ENCODE results near the gene OR10Z1. TPM values are rescaled to one million over a fixed set of nuclear protein-coding genes. Genes with fewer than 3 reads are reported as not detected.

Gene OR10Z1
- total RNA-seq = not detected

GRCh38 chr1:158604968-158605367, at the start of gene OR10Z1:
OR10Z1 (plus strand) TSS chr1:158605268; CDS start chr1:158606439, 1,171 bp downstream.
- DNase-seq = no peak
- H3K4me1 ChIP-seq = no peaks in the 10 kb centered on the region
- no peak within 1 kb of the TSS for H3K27ac ChIP-seq
- no peak for TF ChIP-seq POLR2A (IDR thresholded peaks at IDR 0.05)
- TF ChIP-seq, protein P1, sequence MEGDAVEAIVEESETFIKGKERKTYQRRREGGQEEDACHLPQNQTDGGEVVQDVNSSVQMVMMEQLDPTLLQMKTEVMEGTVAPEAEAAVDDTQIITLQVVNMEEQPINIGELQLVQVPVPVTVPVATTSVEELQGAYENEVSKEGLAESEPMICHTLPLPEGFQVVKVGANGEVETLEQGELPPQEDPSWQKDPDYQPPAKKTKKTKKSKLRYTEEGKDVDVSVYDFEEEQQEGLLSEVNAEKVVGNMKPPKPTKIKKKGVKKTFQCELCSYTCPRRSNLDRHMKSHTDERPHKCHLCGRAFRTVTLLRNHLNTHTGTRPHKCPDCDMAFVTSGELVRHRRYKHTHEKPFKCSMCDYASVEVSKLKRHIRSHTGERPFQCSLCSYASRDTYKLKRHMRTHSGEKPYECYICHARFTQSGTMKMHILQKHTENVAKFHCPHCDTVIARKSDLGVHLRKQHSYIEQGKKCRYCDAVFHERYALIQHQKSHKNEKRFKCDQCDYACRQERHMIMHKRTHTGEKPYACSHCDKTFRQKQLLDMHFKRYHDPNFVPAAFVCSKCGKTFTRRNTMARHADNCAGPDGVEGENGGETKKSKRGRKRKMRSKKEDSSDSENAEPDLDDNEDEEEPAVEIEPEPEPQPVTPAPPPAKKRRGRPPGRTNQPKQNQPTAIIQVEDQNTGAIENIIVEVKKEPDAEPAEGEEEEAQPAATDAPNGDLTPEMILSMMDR (IDR thresholded peaks at IDR 0.05) = no peak
- H3K4me3 ChIP-seq = no peak within 1 kb of the TSS
- H3K36me3 ChIP-seq = no peaks in the 10 kb centered on the region
- H3K27me3 ChIP-seq = no peaks in the 10 kb centered on the region
- no peaks in the 10 kb centered on the region for H3K9me3 ChIP-seq

DNA sequence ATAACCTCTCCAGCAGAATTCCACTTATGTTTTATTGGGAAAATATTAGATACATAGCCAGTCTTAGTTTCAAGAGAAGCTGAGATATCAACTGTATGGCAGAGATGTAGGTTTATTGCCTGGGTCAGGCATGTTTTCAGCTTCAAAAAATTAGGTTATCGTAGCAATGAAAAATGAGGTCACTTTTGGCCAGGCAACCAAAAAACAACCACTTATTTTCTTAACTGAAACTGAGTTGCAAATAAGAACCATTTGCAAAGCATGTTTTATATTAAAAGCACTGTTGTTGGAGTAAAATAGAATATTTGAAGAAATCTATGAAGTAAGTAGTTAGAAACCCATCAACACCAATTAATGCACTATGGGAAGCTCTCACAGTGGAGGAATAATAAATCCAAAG, 45.4 kb upstream of the OR10Z1 start:
- no peaks in the 10 kb centered on the region for H3K36me3 ChIP-seq
- no peak overlapping the region for H3K27ac ChIP-seq
- H3K4me3 ChIP-seq = no peak overlapping the region
- DNase-seq = no peak
- no peaks in the 10 kb centered on the region for H3K27me3 ChIP-seq
- H3K9me3 ChIP-seq = no peaks in the 10 kb centered on the region
- no peaks in the 10 kb centered on the region for H3K4me1 ChIP-seq
- TF ChIP-seq, protein P1 (IDR thresholded peaks at IDR 0.05) = no peak
- TF ChIP-seq POLR2A (IDR thresholded peaks at IDR 0.05) = no peak

DNA sequence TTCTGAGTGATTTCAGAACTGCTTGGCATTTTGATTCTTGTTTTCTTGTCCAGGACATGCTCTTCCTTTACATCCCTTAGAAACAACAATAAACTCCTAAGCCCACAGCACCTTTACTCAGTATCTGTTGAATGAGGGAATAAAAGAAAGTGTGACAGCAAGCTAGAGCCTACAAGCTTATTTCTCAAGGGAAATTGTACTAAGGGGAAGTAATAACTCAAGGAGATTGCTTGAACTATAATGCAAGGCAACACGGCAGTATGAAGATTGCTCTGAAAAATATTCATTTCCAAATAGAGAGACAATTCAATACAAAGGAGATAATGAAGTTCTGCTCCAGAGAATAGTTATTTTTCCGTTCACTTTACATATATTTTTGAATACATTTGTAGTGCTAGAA, 41.2 kb upstream of the OR10Z1 start:
- no peaks in the 10 kb centered on the region for H3K36me3 ChIP-seq
- no peak for DNase-seq
- H3K9me3 ChIP-seq = no peaks in the 10 kb centered on the region
- H3K27ac ChIP-seq = no peak overlapping the region
- TF ChIP-seq POLR2A (IDR thresholded peaks at IDR 0.05) = no peak
- H3K27me3 ChIP-seq = no peaks in the 10 kb centered on the region
- no peak overlapping the region for H3K4me3 ChIP-seq
- H3K4me1 ChIP-seq = no peaks in the 10 kb centered on the region

DNA sequence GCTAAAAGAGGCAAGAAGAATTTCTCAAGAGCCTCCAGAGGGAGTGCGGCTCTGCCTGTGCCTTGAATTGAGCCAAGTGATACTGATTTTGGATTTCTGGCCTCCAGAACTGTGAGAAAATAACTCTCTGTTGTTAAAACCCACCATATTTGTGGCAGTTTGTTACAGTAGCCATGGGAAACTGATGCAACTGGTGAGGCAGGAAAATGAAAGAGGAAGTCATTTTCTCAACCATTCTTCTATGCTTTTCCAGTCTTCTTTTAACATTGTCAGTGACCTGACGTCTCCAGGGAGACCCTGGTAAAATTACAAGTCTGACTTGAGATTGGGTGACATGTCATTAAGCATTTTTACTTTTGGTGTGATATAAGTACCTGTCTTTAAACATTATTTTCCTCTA, 40.5 kb upstream of the OR10Z1 start:
- H3K4me1 ChIP-seq = no peaks in the 10 kb centered on the region
- no peak overlapping the region for H3K27ac ChIP-seq
- no peaks in the 10 kb centered on the region for H3K36me3 ChIP-seq
- no peaks in the 10 kb centered on the region for H3K9me3 ChIP-seq
- DNase-seq = no peak
- TF ChIP-seq, protein P1 (IDR thresholded peaks at IDR 0.05) = no peak
- TF ChIP-seq POLR2A (IDR thresholded peaks at IDR 0.05) = no peak
- no peak overlapping the region for H3K4me3 ChIP-seq
- no peaks in the 10 kb centered on the region for H3K27me3 ChIP-seq

GRCh38 chr1:158570480-158570879, 34.6 kb upstream of the OR10Z1 start, which contains the start of gene OR6P1:
OR6P1 (minus strand) TSS chr1:158570580; CDS start chr1:158563604, 6,976 bp downstream.
- H3K27ac ChIP-seq = no peak within 1 kb of the TSS
- TF ChIP-seq, protein P1 (IDR thresholded peaks at IDR 0.05) = no peak
- TF ChIP-seq POLR2A (IDR thresholded peaks at IDR 0.05) = no peak
- no peak within 1 kb of the TSS for H3K4me3 ChIP-seq

DNA sequence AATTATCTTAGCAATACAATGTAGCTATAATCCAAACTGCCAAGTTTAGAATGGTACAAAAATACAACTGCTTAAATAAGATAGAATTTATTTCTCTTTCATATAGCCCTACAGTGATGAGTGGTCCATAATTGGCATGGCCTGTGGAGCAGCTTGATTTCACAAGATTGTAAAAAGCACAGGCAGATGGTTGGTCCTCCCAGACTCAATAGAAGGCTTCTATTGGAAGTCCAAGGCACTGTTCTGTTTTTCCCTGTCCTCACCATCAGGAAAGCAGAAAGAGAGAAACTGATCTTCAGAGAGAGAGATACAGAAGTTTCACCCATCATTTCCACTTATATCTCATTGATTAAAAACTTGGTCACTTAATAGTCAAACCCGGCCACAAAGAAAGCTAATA, 32.8 kb upstream of the OR10Z1 start:
- Histone ChIP-seq H3K27me3 (no peaks in the 10 kb centered on the region), H3K27ac (no peak overlapping the region), H3K36me3 (no peaks in the 10 kb centered on the region), H3K4me3 (no peak overlapping the region), H3K9me3 (no peaks in the 10 kb centered on the region), H3K4me1 (no peaks in the 10 kb centered on the region)
- DNase-seq = no peak
- no peak for TF ChIP-seq POLR2A (IDR thresholded peaks at IDR 0.05)
- TF ChIP-seq, protein P1 (IDR thresholded peaks at IDR 0.05) = no peak

More at GRCh38 chr1:158570480-158570879, 34.6 kb upstream of the OR10Z1 start, which contains the start of gene OR6P1:
- H3K27me3 ChIP-seq = no peaks in the 10 kb centered on the region
- H3K4me1 ChIP-seq = no peaks in the 10 kb centered on the region
- DNase-seq = no peak
- H3K36me3 ChIP-seq = no peaks in the 10 kb centered on the region
- no peaks in the 10 kb centered on the region for H3K9me3 ChIP-seq

All from Peyer's patch (tissue), 4 donors.